GM23338 (cell line): Measurements from ENCODE around the gene XRCC4. TPM values are rescaled to one million over a fixed set of nuclear protein-coding genes. Genes with fewer than 3 reads are reported as not detected.
A peak's percentile ranks its signal among the peaks of the same experiment; 100 is the strongest.

Source experiments
- ATAC-seq: fragments of 200-7000 bp; cut with Tn5 transposase; 3 replicates; pipeline ENCODE4 v1.9.1; 2020
- DNase-seq: peaks from one replicate; pipeline ENCODE4 v3.0.0-alpha.2; 2015; ENCODE audit warnings: low spot score
- H2AFZ ChIP-seq: fragments of 200-600 bp; sonication (generic); 2 replicates; pipeline ENCODE4 v1.8.0; 2016; ENCODE audit warnings: antibody characterized with exemption, mild to moderate bottlenecking, moderate library complexity
- H3F3A ChIP-seq: fragments of 200-600 bp; sonication (generic); replicated peaks from 2 replicates; pipeline ENCODE4 v1.8.0; 2017; ENCODE audit warnings: antibody characterized with exemption, mixed run types, low read depth
- H3K27ac ChIP-seq: fragments of 200-600 bp; sonication (generic); 2 replicates; pipeline ENCODE4 v1.6.1; 2016; ENCODE audit warnings: low read depth
- H3K27me3 ChIP-seq: fragments of 200-600 bp; sonication (generic); 2 replicates; pipeline ENCODE4 v1.8.0; 2016; ENCODE audit warnings: mild to moderate bottlenecking, mixed run types, moderate library complexity; ENCODE audit not compliant: insufficient read depth
- H3K36me3 ChIP-seq: fragments of 200-600 bp; sonication (generic); 2 replicates; pipeline ENCODE4 v1.8.0; 2016; ENCODE audit warnings: mild to moderate bottlenecking; ENCODE audit not compliant: insufficient read depth
- H3K4me1 ChIP-seq: fragments of 200-600 bp; sonication (generic); 2 replicates; pipeline ENCODE4 v1.8.0; 2016; ENCODE audit warnings: mild to moderate bottlenecking, moderate library complexity; ENCODE audit not compliant: insufficient read depth
- H3K4me2 ChIP-seq: fragments of 200-600 bp; sonication (generic); 2 replicates; pipeline ENCODE4 v1.7.1; 2017; ENCODE audit warnings: mixed run types
- H3K4me3 ChIP-seq: fragments of 200-600 bp; sonication (generic); 2 replicates; pipeline ENCODE4 v1.6.1; 2016; ENCODE audit warnings: mixed run types
- H3K79me2 ChIP-seq: fragments of 200-600 bp; sonication (generic); replicated peaks from 2 replicates; pipeline ENCODE4 v1.8.0; 2017; ENCODE audit warnings: mild to moderate bottlenecking; ENCODE audit not compliant: insufficient read depth
- H3K9me2 ChIP-seq: fragments of 200-600 bp; sonication (generic); 2 replicates; pipeline ENCODE4 v1.8.0; 2017; ENCODE audit not compliant: insufficient read depth
- H4K20me1 ChIP-seq: fragments of 200-600 bp; sonication (generic); replicated peaks from 2 replicates; pipeline ENCODE4 v1.8.0; 2017; ENCODE audit warnings: mild to moderate bottlenecking; ENCODE audit not compliant: insufficient read depth
- H3K27ac Mint-ChIP-seq: 2 replicates; pipeline ENCODE4 v1.8.0; 2020; ENCODE audit warnings: inconsistent platforms, mild to moderate bottlenecking, moderate library complexity, mixed read lengths
- H3K27me3 Mint-ChIP-seq: 3 replicates; pipeline ENCODE4 v1.8.0; 2022; ENCODE audit warnings: low read depth, mild to moderate bottlenecking, moderate library complexity, mixed read lengths, inconsistent platforms; ENCODE audit not compliant: insufficient read depth, poor library complexity
- H3K36me3 Mint-ChIP-seq: 3 replicates; pipeline ENCODE4 v1.8.0; 2021; ENCODE audit warnings: low read depth, mild to moderate bottlenecking, inconsistent platforms, moderate library complexity, mixed read lengths
- H3K4me1 Mint-ChIP-seq: 3 replicates; pipeline ENCODE4 v1.8.0; 2020; ENCODE audit warnings: mild to moderate bottlenecking, inconsistent platforms, mixed read lengths
- H3K4me3 Mint-ChIP-seq: 3 replicates; pipeline ENCODE4 v1.8.0; 2021; ENCODE audit warnings: moderate library complexity, mild to moderate bottlenecking, inconsistent platforms, mixed read lengths
- H3K9me3 Mint-ChIP-seq: 3 replicates; pipeline ENCODE4 v1.8.0; 2020; ENCODE audit warnings: moderate library complexity, mild to moderate bottlenecking, inconsistent platforms, mixed read lengths
- CREB1 ChIP-seq: fragments of 250-450 bp; sonication (Bioruptor Pico); IDR thresholded peaks from 2 replicates; pipeline ENCODE4 v1.5.0; 2020; ENCODE audit warnings: low read depth, mild to moderate bottlenecking, moderate library complexity
- CTCF ChIP-seq, 2 experiments: fragments of 200-600 bp in 1 of 2; sonication (generic) in 1 of 2; conservative IDR thresholded peaks; 2 replicates each; pipeline versions ENCODE4 v1.5.1 to v1.6.1; 2016 to 2017; ENCODE audit warnings: antibody characterized with exemption in 2 of 2, low read depth in 2 of 2, mild to moderate bottlenecking in 2 of 2, moderate library complexity in 1 of 2
- ETS1 ChIP-seq: IDR thresholded peaks from 2 replicates; pipeline ENCODE4 v1.6.1; 2016; ENCODE audit warnings: antibody characterized with exemption
- EZH2 ChIP-seq: fragments of 200-600 bp; sonication (generic); IDR thresholded peaks from one replicate; pipeline ENCODE4 v1.8.0; 2017; ENCODE audit warnings: antibody characterized with exemption, mild to moderate bottlenecking, low read depth; ENCODE audit not compliant: unreplicated experiment
- EZH2phosphoT487 ChIP-seq: fragments of 200-600 bp; sonication (generic); IDR thresholded peaks from one replicate; pipeline ENCODE4 v1.8.1; 2018; ENCODE audit warnings: antibody characterized with exemption; ENCODE audit not compliant: unreplicated experiment
- JUNB ChIP-seq: IDR thresholded peaks from one replicate; pipeline ENCODE4 v1.6.1; 2016; ENCODE audit warnings: antibody characterized with exemption; ENCODE audit not compliant: unreplicated experiment
- NANOG ChIP-seq: IDR thresholded peaks from 2 replicates; pipeline ENCODE4 v1.6.1; 2016; ENCODE audit warnings: antibody characterized with exemption, borderline replicate concordance
- STAT1 ChIP-seq: IDR thresholded peaks from one replicate; pipeline ENCODE4 v1.6.1; 2016; ENCODE audit warnings: antibody characterized with exemption; ENCODE audit not compliant: unreplicated experiment
- ZNF331 ChIP-seq: fragments of 250-450 bp; sonication (Bioruptor Pico); IDR thresholded peaks from 2 replicates; pipeline ENCODE4 v1.5.0; 2020; ENCODE audit warnings: low read depth, mild to moderate bottlenecking, moderate library complexity
- polyA plus RNA-seq: library from polyadenylated mRNA; unstranded; fragments of >200 nt; fragmentation: Nextera tagmentation; extraction: Ambion mirVana; gene quantifications from 2 replicates; pipeline ENCODE4 v1.2.1, GENCODE V29; 2016
- total RNA-seq: library from RNA; depleted of rRNA; stranded (reverse); fragments of >200 nt; shearing (Covaris generic); gene quantifications from 2 replicates; pipeline ENCODE4 v1.2.3, GENCODE V29; 2014
- TF ChIP-seq, protein P1 (sequence below): fragments of 250-450 bp; sonication (Bioruptor Pico); IDR thresholded peaks from 2 replicates; pipeline ENCODE4 v1.5.0; 2020; ENCODE audit warnings: mild to moderate bottlenecking, moderate library complexity

Gene XRCC4
- total and polyA plus RNA-seq, 2 experiments from 2014 or later = 11.5 to 22.4 TPM

DNA sequence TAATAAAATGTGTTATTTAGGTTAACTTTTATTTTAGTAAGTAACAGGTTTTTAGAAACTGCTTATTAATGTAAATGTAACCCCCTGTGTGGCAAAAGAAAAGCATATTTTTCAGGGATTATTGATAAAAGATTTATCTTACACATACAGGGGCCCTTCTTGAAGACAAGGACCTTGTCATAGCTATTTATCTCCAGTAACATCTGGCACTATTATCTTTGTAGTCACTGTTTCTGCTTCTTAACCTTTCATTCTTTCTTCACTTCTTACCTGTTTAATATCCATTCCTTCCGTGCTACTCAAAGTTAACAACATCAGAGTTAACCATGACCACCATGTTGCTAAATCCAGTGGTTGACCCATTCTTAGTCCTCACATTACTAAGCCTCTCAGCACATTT, 276.4 kb downstream of the XRCC4 start (continued):
- TF ChIP-seq, protein P1, sequence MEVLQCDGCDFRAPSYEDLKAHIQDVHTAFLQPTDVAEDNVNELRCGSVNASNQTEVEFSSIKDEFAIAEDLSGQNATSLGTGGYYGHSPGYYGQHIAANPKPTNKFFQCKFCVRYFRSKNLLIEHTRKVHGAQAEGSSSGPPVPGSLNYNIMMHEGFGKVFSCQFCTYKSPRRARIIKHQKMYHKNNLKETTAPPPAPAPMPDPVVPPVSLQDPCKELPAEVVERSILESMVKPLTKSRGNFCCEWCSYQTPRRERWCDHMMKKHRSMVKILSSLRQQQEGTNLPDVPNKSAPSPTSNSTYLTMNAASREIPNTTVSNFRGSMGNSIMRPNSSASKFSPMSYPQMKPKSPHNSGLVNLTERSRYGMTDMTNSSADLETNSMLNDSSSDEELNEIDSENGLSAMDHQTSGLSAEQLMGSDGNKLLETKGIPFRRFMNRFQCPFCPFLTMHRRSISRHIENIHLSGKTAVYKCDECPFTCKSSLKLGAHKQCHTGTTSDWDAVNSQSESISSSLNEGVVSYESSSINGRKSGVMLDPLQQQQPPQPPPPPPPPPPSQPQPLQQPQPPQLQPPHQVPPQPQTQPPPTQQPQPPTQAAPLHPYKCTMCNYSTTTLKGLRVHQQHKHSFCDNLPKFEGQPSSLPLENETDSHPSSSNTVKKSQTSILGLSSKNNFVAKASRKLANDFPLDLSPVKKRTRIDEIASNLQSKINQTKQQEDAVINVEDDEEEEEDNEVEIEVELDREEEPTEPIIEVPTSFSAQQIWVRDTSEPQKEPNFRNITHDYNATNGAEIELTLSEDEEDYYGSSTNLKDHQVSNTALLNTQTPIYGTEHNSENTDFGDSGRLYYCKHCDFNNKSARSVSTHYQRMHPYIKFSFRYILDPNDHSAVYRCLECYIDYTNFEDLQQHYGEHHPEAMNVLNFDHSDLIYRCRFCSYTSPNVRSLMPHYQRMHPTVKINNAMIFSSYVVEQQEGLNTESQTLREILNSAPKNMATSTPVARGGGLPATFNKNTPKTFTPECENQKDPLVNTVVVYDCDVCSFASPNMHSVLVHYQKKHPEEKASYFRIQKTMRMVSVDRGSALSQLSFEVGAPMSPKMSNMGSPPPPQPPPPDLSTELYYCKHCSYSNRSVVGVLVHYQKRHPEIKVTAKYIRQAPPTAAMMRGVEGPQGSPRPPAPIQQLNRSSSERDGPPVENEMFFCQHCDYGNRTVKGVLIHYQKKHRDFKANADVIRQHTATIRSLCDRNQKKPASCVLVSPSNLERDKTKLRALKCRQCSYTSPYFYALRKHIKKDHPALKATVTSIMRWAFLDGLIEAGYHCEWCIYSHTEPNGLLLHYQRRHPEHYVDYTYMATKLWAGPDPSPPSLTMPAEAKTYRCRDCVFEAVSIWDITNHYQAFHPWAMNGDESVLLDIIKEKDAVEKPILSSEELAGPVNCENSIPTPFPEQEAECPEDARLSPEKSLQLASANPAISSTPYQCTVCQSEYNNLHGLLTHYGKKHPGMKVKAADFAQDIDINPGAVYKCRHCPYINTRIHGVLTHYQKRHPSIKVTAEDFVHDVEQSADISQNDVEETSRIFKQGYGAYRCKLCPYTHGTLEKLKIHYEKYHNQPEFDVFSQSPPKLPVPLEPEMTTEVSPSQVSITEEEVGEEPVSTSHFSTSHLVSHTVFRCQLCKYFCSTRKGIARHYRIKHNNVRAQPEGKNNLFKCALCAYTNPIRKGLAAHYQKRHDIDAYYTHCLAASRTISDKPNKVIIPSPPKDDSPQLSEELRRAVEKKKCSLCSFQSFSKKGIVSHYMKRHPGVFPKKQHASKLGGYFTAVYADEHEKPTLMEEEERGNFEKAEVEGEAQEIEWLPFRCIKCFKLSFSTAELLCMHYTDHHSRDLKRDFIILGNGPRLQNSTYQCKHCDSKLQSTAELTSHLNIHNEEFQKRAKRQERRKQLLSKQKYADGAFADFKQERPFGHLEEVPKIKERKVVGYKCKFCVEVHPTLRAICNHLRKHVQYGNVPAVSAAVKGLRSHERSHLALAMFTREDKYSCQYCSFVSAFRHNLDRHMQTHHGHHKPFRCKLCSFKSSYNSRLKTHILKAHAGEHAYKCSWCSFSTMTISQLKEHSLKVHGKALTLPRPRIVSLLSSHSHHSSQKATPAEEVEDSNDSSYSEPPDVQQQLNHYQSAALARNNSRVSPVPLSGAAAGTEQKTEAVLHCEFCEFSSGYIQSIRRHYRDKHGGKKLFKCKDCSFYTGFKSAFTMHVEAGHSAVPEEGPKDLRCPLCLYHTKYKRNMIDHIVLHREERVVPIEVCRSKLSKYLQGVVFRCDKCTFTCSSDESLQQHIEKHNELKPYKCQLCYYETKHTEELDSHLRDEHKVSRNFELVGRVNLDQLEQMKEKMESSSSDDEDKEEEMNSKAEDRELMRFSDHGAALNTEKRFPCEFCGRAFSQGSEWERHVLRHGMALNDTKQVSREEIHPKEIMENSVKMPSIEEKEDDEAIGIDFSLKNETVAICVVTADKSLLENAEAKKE (CRISPR knock-in tag) = no peak
- TF ChIP-seq CTCF (conservative IDR thresholded peaks at IDR 0.05; ENCODE audit: low read depth in 2 of 2) (no peak), EZH2 (no peak), CREB1 (no peak)

GRCh38 chr5:83354958-83355357, 277.6 kb downstream of the XRCC4 start:
- peak; percentile 99 for ATAC-seq
- peaks cover 21% of the 10 kb centered on the region for H3K36me3 Mint-ChIP-seq
- Histone ChIP-seq H3K36me3 (peaks cover 2% of the 10 kb centered on the region), H2AFZ (no peak overlapping the region), H3K27ac (peak overlapping the region; percentile 95), H3K4me2 (peak overlapping the region; percentile 37), H3K9me2 (no peaks in the 10 kb centered on the region), H4K20me1 (no peaks in the 10 kb centered on the region), H3K27me3 (no peaks in the 10 kb centered on the region), H3F3A (no peaks in the 10 kb centered on the region), H3K4me3 (peak overlapping the region; percentile 10), H3K4me1 (peaks cover 39% of the 10 kb centered on the region), H3K79me2 (no peaks in the 10 kb centered on the region)
- H3K4me1 Mint-ChIP-seq = peaks cover 51% of the 10 kb centered on the region
- H3K4me3 Mint-ChIP-seq = peak overlapping the region; percentile 60
- H3K27ac Mint-ChIP-seq = peak overlapping the region; percentile 95
- peak; percentile 96 for DNase-seq
- no peaks in the 10 kb centered on the region for H3K27me3 Mint-ChIP-seq
- peaks cover 13% of the 10 kb centered on the region for H3K9me3 Mint-ChIP-seq
- TF ChIP-seq ETS1 (no peak), EZH2phosphoT487 (no peak), JUNB (no peak), EZH2 (no peak), NANOG (peak; percentile 95), STAT1 (no peak), CREB1 (no peak), ZNF331 (CRISPR knock-in tag) (no peak)
